Esophagus squamous epithelium (tissue), 5 donors: ENCODE data around the gene MEFV. TPM values are rescaled to one million over a fixed set of nuclear protein-coding genes. Genes with fewer than 3 reads are reported as not detected.

Experiments used
- DNase-seq: peaks from one replicate; lab custom pipeline; 2025; lab: John Stamatoyannopoulos, UW
- H3K27ac ChIP-seq, 4 donors: fragments of 200-600 bp; sonication (generic); one replicate each; pipeline ENCODE4 v1.5.1; 2016 to 2019; ENCODE audit warnings: mild to moderate bottlenecking in 1 of 4
- H3K27me3 ChIP-seq, 4 donors: fragments of 200-600 bp; sonication (generic); 1 replicate in 3 of 4; 2 replicates in 1 of 4; pipeline versions ENCODE4 v1.5.1 to v1.6.0; 2017 to 2021; ENCODE audit warnings: antibody characterized with exemption in 1 of 4
- H3K36me3 ChIP-seq, 3 donors: fragments of 200-600 bp; sonication (generic); one replicate each; pipeline ENCODE4 v1.5.1; 2016 to 2019
- H3K4me1 ChIP-seq, 3 donors: fragments of 200-600 bp; sonication (generic); one replicate each; pipeline ENCODE4 v1.5.1; 2017 to 2019
- H3K4me3 ChIP-seq, 4 donors: fragments of 200-600 bp; sonication (generic); 1 replicate in 3 of 4; 2 replicates in 1 of 4; pipeline ENCODE4 v1.5.1; 2016 to 2019; ENCODE audit warnings: mild to moderate bottlenecking in 2 of 4, moderate library complexity in 1 of 4
- H3K9me3 ChIP-seq, 3 donors: fragments of 200-600 bp; sonication (generic); one replicate each; pipeline ENCODE4 v1.5.1; 2016 to 2019
- CTCF ChIP-seq, 6 experiments: fragments of 450-650 bp in 4 of 6; fragments of 200-600 bp in 2 of 6; sonication (generic) in 2 of 6; IDR thresholded peaks; one replicate each; pipeline ENCODE4 v1.5.1; 2016 to 2019; ENCODE audit warnings: antibody characterized with exemption in 6 of 6, mild to moderate bottlenecking in 4 of 6, moderate library complexity in 4 of 6
- POLR2A ChIP-seq, 4 donors: fragments of 450-650 bp; IDR thresholded peaks; one replicate each; pipeline ENCODE4 v1.6.1; 2017; ENCODE audit warnings: antibody characterized with exemption in 4 of 4, mild to moderate bottlenecking in 4 of 4, moderate library complexity in 3 of 4
- WGBS, 2 donors: methylation state at CpG; one replicate each; pipeline ENCODE4 v1.1.5; 2018; 5-methylcytosine and 5-hydroxymethylcytosine counted together
- intact Hi-C: fragments of 100-400 bp; cut with DNase I; formaldehyde crosslinking; loops from one replicate; pipeline ENCODE4 v1.15.0; 2022
- total RNA-seq, 4 donors: library from RNA; depleted of rRNA; stranded (reverse); fragments of >200 nt; gene quantifications; one replicate each; pipeline ENCODE4 v1.1.0, GENCODE V29; 2016
- donor health status: DM: yes; HTN: yes; CAD: no.

MEFV gene
- total RNA-seq, 4 donors from 2014 or later, result 0.38 to 2.8 (median 1.5) TPM

- Histone ChIP-seq H3K36me3 (no peaks in the 10 kb centered on the region), H3K27ac (no peak overlapping the region), H3K27me3 (peaks cover 9 to 99% (median 57%) of the 10 kb centered on the region in 4 donors), H3K4me3 (no peak overlapping the region), H3K9me3 (peaks cover 0 to 7% (median 0%) of the 10 kb centered on the region in 3 donors), H3K4me1 (peaks cover 16 to 39% (median 16%) of the 10 kb centered on the region in 3 donors)
- intact Hi-C loops, result no loop called here
- DNase-seq, result no peak
- TF ChIP-seq POLR2A (IDR thresholded peaks at IDR 0.05) (no peak), CTCF (IDR thresholded peaks at IDR 0.05) (no peak)
- 60 to 67% methylated on average over 17 to 30 of the region's 36 CpGs for WGBS, 2 donors
Measured at GRCh38 chr16:3192476-3193019, 63.9 kb downstream of the MEFV start.

Other genes starting within 250 kb of the MEFV start
- gene CLDN9, start 243.7 kb downstream of the MEFV start, total RNA-seq, result not detected
- not detected for gene CLDN6, start 238.4 kb downstream of the MEFV start, total RNA-seq
- gene TNFRSF12A, start 236.3 kb downstream of the MEFV start, total RNA-seq, result 10 to 100 TPM; 15.3 to 46.0 (median 28.6) TPM
- gene HCFC1R1, start 232.7 kb downstream of the MEFV start, total RNA-seq, result 10 to 100 TPM; 17.9 to 32.4 (median 18.4) TPM
- gene THOC6, start 232.6 kb downstream of the MEFV start, total RNA-seq, result 10 to 100 TPM; 17.4 to 27.9 (median 25.8) TPM
- gene BICDL2, start 219.7 kb downstream of the MEFV start, total RNA-seq, result 100 to 1,000 TPM in 2 of 4 donors, 10 to 100 TPM in 2; 54.9 to 204 (median 96.4) TPM
- 1 to 10 TPM in 1 of 4 donors, under 1 TPM in 3; 0.19 to 1.4 (median 0.61) TPM for gene MMP25, start 210.1 kb downstream of the MEFV start, total RNA-seq
- 10 to 100 TPM in 3 of 4 donors, 1 to 10 TPM in 1; 4.6 to 31.7 (median 17.3) TPM for gene IL32, start 191.0 kb downstream of the MEFV start, total RNA-seq
- not detected for gene ZSCAN10, start 157.3 kb downstream of the MEFV start, total RNA-seq
- 10 to 100 TPM in 3 of 4 donors, 1 to 10 TPM in 1; 9.7 to 13.9 (median 11.9) TPM for gene ZNF205, start 144.0 kb downstream of the MEFV start, total RNA-seq
- gene ZNF213, start 121.6 kb downstream of the MEFV start, total RNA-seq, result 10 to 100 TPM in 1 of 4 donors, 1 to 10 TPM in 3; 3.9 to 14.3 (median 6.4) TPM
- not detected for gene OR1F1, start 68.4 kb downstream of the MEFV start, total RNA-seq
- 10 to 100 TPM in 1 of 4 donors, 1 to 10 TPM in 3; 4.3 to 10.1 (median 4.6) TPM for gene ZNF200, start 21.5 kb downstream of the MEFV start, total RNA-seq
- 10 to 100 TPM; 15.7 to 40.1 (median 24.1) TPM for gene ZNF263, start 26.9 kb upstream of the MEFV start, total RNA-seq
- gene TIGD7, start 48.8 kb upstream of the MEFV start, total RNA-seq, result 1 to 10 TPM in 2 of 4 donors, under 1 TPM in 2; 0.38 to 4.0 (median 0.96) TPM
- 10 to 100 TPM; 10.6 to 24.6 (median 18.1) TPM for gene ZNF75A, start 48.9 kb upstream of the MEFV start, total RNA-seq
- gene OR2C1, start 99.3 kb upstream of the MEFV start, total RNA-seq, result not detected
- 10 to 100 TPM in 2 of 4 donors, 1 to 10 TPM in 2; 7.2 to 18.1 (median 11.3) TPM for gene ZSCAN32, start 144.4 kb upstream of the MEFV start, total RNA-seq
- gene ZNF174, start 144.6 kb upstream of the MEFV start, total RNA-seq, result 10 to 100 TPM in 1 of 4 donors, 1 to 10 TPM in 3; 5.8 to 13.0 (median 9.3) TPM
- gene ZNF597, start 186.9 kb upstream of the MEFV start, total RNA-seq, result 1 to 10 TPM in 3 of 4 donors, under 1 TPM in 1; 0.68 to 2.1 (median 1.0) TPM
- 10 to 100 TPM; 21.0 to 31.6 (median 23.7) TPM for gene NAA60, start 187.0 kb upstream of the MEFV start, total RNA-seq
- gene C16orf90, start 238.9 kb upstream of the MEFV start, total RNA-seq, result not detected
- gene CLUAP1, start 244.4 kb upstream of the MEFV start, total RNA-seq, result 10 to 100 TPM in 1 of 4 donors, 1 to 10 TPM in 3; 1.6 to 20.1 (median 5.6) TPM